GM19023 (cell line): ENCODE results near the gene TCN1.

Experiments used
- ATAC-seq: cut with Tn5 transposase; IDR thresholded peaks from one replicate; pipeline ENCODE4 v1.9.1; 2021; ENCODE audit warnings: mild to moderate bottlenecking, moderate library complexity; ENCODE audit not compliant: unreplicated experiment

The TCN1 gene

DNA sequence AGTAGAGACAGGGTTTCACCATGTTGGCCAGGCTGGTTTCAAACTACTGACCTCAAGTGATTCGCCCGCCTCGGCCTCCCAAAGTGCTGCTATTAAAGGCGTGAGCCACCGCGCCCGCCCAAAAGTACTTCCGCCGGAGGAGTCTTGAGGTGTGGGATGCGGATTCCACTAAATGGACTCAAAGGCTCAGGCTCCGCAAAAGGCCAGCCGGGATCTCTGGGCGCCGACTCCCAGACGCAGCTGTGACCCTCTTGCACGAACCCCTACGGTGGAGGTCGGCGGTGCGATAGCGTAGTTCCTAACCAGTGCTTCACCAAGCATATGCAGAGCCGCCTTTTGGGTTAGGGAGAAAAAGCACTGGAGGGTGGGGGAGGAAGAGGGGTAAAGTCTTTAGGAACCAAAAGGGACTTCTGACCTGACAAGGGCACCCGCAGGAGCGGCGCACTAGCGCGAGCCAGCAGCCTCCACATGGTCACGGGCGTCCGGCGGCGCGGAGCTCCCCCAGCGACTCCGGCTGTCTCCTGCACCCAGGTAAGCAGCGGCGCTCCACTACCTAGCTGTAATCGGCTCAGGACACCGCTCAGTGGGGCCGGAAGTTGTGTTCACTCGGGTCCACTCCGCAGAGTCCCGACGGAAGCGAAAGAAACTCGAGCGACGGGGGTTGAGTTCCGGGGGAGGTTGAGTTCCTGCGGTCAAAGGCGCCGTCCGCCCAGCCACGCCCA is 55.9 kb downstream of the TCN1 start, which contains the start of gene MRPL16:
Gene MRPL16, minus strand, starts transcription at position 590 of the 722 bp plus-strand sequence. Its CDS starts 120 bp downstream, at position 470.
- peak; percentile 98 for ATAC-seq

DNA sequence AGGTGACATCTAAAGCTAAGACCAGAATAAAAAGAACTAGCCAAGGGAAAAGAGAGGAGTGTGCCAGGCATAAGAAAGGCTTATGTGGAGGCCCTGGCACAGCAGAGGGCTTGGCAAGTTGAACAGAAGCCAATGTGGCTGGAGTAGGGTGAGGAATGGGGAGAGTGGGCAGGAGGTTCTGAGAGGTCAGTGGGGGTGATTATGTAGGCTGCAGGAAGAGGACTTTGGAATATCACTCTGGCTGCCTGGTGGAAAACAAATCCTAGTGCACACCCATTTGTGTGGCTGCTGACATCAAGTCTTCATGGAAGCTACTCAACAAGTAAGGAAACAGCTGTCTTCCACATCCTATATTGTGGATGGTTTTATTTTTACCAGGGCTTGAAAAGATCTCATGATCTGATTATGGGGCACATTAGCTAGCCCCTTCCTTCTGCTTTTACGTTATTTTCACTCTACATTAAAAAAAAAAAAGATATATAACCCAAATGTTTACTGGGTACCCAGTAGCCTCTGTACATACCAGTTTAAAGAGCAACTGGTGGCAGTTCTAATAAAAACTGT is 59.2 kb downstream of the TCN1 start:
- ATAC-seq = no peak

DNA sequence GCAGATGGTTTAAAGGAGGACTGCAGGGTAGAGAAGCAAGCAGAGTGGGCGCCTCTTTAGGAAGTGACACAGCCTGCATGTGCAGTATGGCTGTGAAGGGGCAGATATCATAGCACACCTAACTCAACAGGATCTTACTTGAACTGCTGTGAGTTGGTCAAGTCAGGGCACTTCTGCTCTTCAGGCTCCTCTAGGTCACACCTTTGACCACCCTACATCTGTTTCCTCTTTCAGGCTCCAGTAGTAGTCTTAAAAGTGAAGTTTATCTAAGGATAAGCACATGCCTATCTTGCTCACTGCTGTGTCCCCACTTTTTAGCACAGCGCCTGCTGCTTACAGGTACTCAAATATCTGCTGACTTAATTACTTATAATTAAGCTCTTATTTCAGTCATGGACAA is 62.2 kb downstream of the TCN1 start:
- no peak for ATAC-seq
